MCF 10A (cell line): ENCODE results near the gene SPON1. TPM values are rescaled to one million over a fixed set of nuclear protein-coding genes. Genes with fewer than 3 reads are reported as not detected.
"Not testable (repeated sequence)": the region's sequence is repeated elsewhere in the genome, so short reads cannot be mapped to it uniquely, and the experiment has no call there.

ENCODE experiments used
- BruUV-seq: library from RNA; stranded (reverse); fragments of 400-500 nt; replicated peaks from 2 replicates; lab custom pipeline; 2021; lab: Mats Ljungman, UMichigan
- CTCF ChIA-PET: fragments of 300-600 bp; sonication (Branson Sonifier 250); formaldehyde crosslinking; extraction: SDS; loops from one replicate; lab custom pipeline; 2021; ENCODE audit warnings: antibody characterized with exemption, inconsistent platforms; lab: Yijun Ruan, JAX
- POLR2A ChIA-PET: fragments of 300-600, 350-650 bp; sonication (Branson Sonifier 250); formaldehyde crosslinking; extraction: SDS; loops from one replicate; lab custom pipeline; 2020; ENCODE audit warnings: antibody characterized with exemption, inconsistent platforms; lab: Yijun Ruan, JAX
- DNase-seq: peaks from one replicate; pipeline ENCODE4 v3.0.0-alpha.2; 2018; ENCODE audit not compliant: unreplicated experiment
- H3K27ac Mint-ChIP-seq: one replicate; pipeline ENCODE4 v1.8.0; 2022; ENCODE audit warnings: mild to moderate bottlenecking, low read depth, mixed read lengths; ENCODE audit not compliant: unreplicated experiment
- H3K27me3 Mint-ChIP-seq: one replicate; pipeline ENCODE4 v1.8.0; 2022; ENCODE audit warnings: mixed read lengths; ENCODE audit not compliant: insufficient read depth, unreplicated experiment
- H3K36me3 Mint-ChIP-seq: one replicate; pipeline ENCODE4 v1.8.0; 2022; ENCODE audit warnings: mild to moderate bottlenecking, moderate library complexity, mixed read lengths; ENCODE audit not compliant: insufficient read depth, unreplicated experiment
- H3K4me1 Mint-ChIP-seq: one replicate; pipeline ENCODE4 v1.8.0; 2022; ENCODE audit warnings: mixed read lengths; ENCODE audit not compliant: insufficient read depth, unreplicated experiment
- H3K4me3 Mint-ChIP-seq: one replicate; pipeline ENCODE4 v1.8.0; 2022; ENCODE audit warnings: mild to moderate bottlenecking, moderate library complexity, mixed read lengths; ENCODE audit not compliant: unreplicated experiment
- H3K9me3 Mint-ChIP-seq: one replicate; pipeline ENCODE4 v1.8.0; 2022; ENCODE audit warnings: mixed read lengths; ENCODE audit not compliant: unreplicated experiment
- CTCF ChIP-seq: fragments of 200-600 bp; IDR thresholded peaks from one replicate; pipeline ENCODE4 v1.8.0; 2022; ENCODE audit warnings: antibody characterized with exemption, mild to moderate bottlenecking; ENCODE audit not compliant: unreplicated experiment
- intact Hi-C: fragments of 100-400 bp; cut with micrococcal nuclease; formaldehyde crosslinking; loops from 2 replicates; pipeline ENCODE4 v1.14.1; 2022
- total RNA-seq: library from RNA; stranded (reverse); gene quantifications from 2 replicates; pipeline ENCODE4 v1.2.3, GENCODE V29; 2022

The SPON1 gene
- total RNA-seq, 1 experiment from 2014 or later: not detected

- no peak for TF ChIP-seq CTCF
Measured at GRCh38 chr11:13921545-13921944, 41.0 kb upstream of the SPON1 start.

DNA sequence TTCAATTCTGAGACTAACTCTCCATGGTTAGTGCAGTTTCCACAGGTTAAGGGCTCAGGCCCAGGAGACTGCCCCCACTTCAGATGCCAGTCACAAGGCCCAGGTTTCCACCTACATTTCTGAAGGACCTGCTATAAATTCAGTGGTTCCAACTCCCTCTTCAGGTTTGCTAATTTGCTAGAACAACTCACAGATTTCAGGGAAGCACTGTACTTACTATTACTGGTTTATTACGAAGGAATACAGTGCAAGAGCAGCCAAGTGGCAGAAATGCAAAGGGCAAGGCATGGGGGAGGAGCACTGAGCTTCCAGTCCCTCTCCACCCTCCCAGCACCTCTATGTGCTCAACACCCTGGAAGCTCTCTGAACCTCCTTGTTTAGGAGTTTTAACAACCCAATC, 39.3 kb upstream of the SPON1 start:
- no peak for TF ChIP-seq CTCF
- Mint-ChIP-seq H3K27ac (no peak overlapping the region), H3K9me3 (no peaks in the 10 kb centered on the region), H3K27me3 (peaks cover 23% of the 10 kb centered on the region), H3K4me1 (peaks cover 11% of the 10 kb centered on the region), H3K36me3 (no peaks in the 10 kb centered on the region), H3K4me3 (no peak overlapping the region)
- CTCF ChIA-PET: interaction anchor here (1.2 kb wide), 1 partner anchor 226 kb away, joined by 3 read pairs; no protein-coding TSS in a partner anchor
- BruUV-seq: no TSS peak
- POLR2A ChIA-PET: no interaction called here
- intact Hi-C loops: no loop called here
- DNase-seq: no peak

More at GRCh38 chr11:13921545-13921944, 41.0 kb upstream of the SPON1 start:
- Mint-ChIP-seq H3K36me3 (no peaks in the 10 kb centered on the region), H3K9me3 (peaks cover 2% of the 10 kb centered on the region), H3K4me3 (no peak overlapping the region), H3K27ac (no peak overlapping the region), H3K27me3 (peaks cover 27% of the 10 kb centered on the region), H3K4me1 (peaks cover 11% of the 10 kb centered on the region)
- DNase-seq: no peak
- ChIA-PET CTCF (no interaction called here), POLR2A (no interaction called here)
- intact Hi-C loops: no loop called here
- BruUV-seq: no TSS peak

GRCh38 chr11:13923716-13924650, 38.5 kb upstream of the SPON1 start:
- no peak for TF ChIP-seq CTCF
- H3K4me1 Mint-ChIP-seq: peaks cover 16% of the 10 kb centered on the region
- intact Hi-C loops: no loop called here
- peaks cover 18% of the 10 kb centered on the region for H3K27me3 Mint-ChIP-seq
- H3K36me3 Mint-ChIP-seq: no peaks in the 10 kb centered on the region
- ChIA-PET POLR2A (no interaction called here), CTCF (interaction anchor here (1.2 kb wide), 1 partner anchor 225 kb away, joined by 3 read pairs; no protein-coding TSS in a partner anchor)
- H3K4me3 Mint-ChIP-seq: no peak overlapping the region
- no peak for DNase-seq
- no TSS peak for BruUV-seq
- H3K27ac Mint-ChIP-seq: no peak overlapping the region
- H3K9me3 Mint-ChIP-seq: no peaks in the 10 kb centered on the region

DNA sequence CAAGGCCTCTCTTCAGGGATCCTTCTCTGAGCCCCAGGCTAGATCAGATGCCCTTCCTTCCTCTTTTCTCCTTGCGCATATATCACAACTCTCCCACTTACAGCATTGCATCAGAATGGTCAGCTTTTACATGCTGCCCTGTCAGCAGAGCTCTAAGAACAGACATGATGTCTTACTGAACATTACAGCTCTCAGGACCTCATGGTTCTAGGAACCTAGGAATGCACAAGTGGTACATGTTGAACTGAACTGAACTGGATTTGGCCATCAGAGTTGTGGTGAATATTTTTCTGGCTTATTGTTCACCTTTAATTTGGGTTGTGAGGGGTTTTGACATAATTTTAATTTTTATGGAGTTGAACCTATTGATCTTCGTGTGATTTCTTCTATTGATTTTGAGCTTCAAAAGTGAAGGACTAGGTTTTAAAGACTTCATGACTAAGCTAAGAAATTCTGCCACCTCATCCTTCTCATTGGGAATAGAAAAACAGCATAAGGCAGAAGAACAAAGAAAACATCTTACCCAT, 37.7 kb upstream of the SPON1 start:
- H3K4me3 Mint-ChIP-seq: no peak overlapping the region
- CTCF ChIA-PET: interaction anchor here (2.3 kb wide), 1 partner anchor 152 kb away, joined by 7 read pairs; no protein-coding TSS in a partner anchor
- H3K36me3 Mint-ChIP-seq: no peaks in the 10 kb centered on the region
- H3K27ac Mint-ChIP-seq: no peak overlapping the region
- POLR2A ChIA-PET: no interaction called here
- no peak for DNase-seq
- H3K4me1 Mint-ChIP-seq: peaks cover 22% of the 10 kb centered on the region
- intact Hi-C loops: no loop called here
- peaks cover 9% of the 10 kb centered on the region for H3K27me3 Mint-ChIP-seq
- TF ChIP-seq CTCF: no peak
- BruUV-seq: no TSS peak
- H3K9me3 Mint-ChIP-seq: no peaks in the 10 kb centered on the region

DNA sequence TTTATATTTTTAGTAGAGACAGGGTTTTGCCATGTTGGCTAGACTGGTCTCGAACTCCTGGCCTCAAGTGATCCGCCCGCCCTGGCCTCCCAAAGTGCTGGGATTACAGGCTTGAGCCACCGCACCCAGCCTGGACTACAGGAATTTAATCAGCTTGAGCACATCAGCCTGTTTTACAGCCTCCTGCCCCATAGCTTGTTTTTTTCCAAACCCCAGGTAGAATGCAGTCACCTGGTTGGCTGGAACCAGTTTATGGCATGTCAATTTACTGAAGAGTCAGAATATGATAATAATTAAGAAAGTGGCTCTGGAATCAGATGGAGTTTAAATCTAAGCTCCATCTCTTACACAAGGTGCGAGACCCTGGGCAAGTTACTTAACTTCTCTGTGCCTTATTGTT, 36.2 kb upstream of the SPON1 start:
- peaks cover 22% of the 10 kb centered on the region for H3K4me1 Mint-ChIP-seq
- H3K36me3 Mint-ChIP-seq, POLR2A ChIA-PET, H3K9me3 Mint-ChIP-seq, H3K27me3 Mint-ChIP-seq, H3K27ac Mint-ChIP-seq, intact Hi-C loops, DNase-seq, H3K4me3 Mint-ChIP-seq, BruUV-seq: not testable (repeated sequence)
- CTCF ChIA-PET: interaction anchor here (0.6 to 2.3 kb wide), 5 partner anchors 8 to 380 kb away, joined by 3 to 7 read pairs (median 3); no protein-coding TSS in a partner anchor
